22Rv1 (cell line): ENCODE measurements around the gene PAX4.

ENCODE experiments used
- H3K27ac ChIP-seq: fragments of 450-650 bp; 2 replicates; pipeline ENCODE4 v1.5.1; 2017
- CTCF ChIP-seq: fragments of 450-650 bp; IDR thresholded peaks from 2 replicates; pipeline ENCODE4 v1.5.1; 2017; ENCODE audit warnings: mild to moderate bottlenecking
- ZFX ChIP-seq: fragments of 450-650 bp; IDR thresholded peaks from 2 replicates; pipeline ENCODE4 v1.6.1; 2017; ENCODE audit warnings: antibody characterized with exemption, borderline replicate concordance

Gene PAX4

GRCh38 chr7:127618042-127618441, at the start of gene PAX4:
PAX4 (minus strand) TSS chr7:127618142; CDS start chr7:127615928, 2,214 bp downstream.
- no peak within 1 kb of the TSS for H3K27ac ChIP-seq
- TF ChIP-seq ZFX (no peak), CTCF (no peak)

GRCh38 chr7:127667017-127667670, 49.2 kb upstream of the PAX4 start:
- no peak for TF ChIP-seq CTCF
- no peak overlapping the region for H3K27ac ChIP-seq

- TF ChIP-seq ZFX (no peak), CTCF (no peak)
- peak overlapping the region; percentile 51 for H3K27ac ChIP-seq
These were observed 48.7 kb upstream of the PAX4 start for GRCh38 chr7:127666602-127667001.

- peak overlapping the region; percentile 51 for H3K27ac ChIP-seq
- TF ChIP-seq CTCF (no peak), ZFX (no peak)
These were observed 48.0 kb upstream of the PAX4 start for GRCh38 chr7:127665922-127666321.

GRCh38 chr7:127658970-127659630, 41.2 kb upstream of the PAX4 start:
- H3K27ac ChIP-seq: no peak overlapping the region
- TF ChIP-seq ZFX (no peak), CTCF (no peak)

- no peak for TF ChIP-seq ZFX
- TF ChIP-seq CTCF: no peak
- no peak overlapping the region for H3K27ac ChIP-seq
These were observed 39.6 kb upstream of the PAX4 start for GRCh38 chr7:127657500-127657899.

GRCh38 chr7:127655720-127656119, 37.8 kb upstream of the PAX4 start:
- TF ChIP-seq CTCF (no peak), ZFX (no peak)

More at GRCh38 chr7:127655720-127656119, 37.8 kb upstream of the PAX4 start:
- H3K27ac ChIP-seq: no peak overlapping the region
